Embryonic facial prominence (tissue), 1 donor: Measurements from ENCODE around the gene CAMK2N1.
"Not testable (repeated sequence)": the region's sequence is repeated elsewhere in the genome, so short reads cannot be mapped to it uniquely, and the experiment has no call there.

Source experiments
- DNase-seq: peaks from one replicate; pipeline ENCODE4 v3.0.0-alpha.2; 2016; ENCODE audit errors: extremely low spot score

CAMK2N1 gene

DNA sequence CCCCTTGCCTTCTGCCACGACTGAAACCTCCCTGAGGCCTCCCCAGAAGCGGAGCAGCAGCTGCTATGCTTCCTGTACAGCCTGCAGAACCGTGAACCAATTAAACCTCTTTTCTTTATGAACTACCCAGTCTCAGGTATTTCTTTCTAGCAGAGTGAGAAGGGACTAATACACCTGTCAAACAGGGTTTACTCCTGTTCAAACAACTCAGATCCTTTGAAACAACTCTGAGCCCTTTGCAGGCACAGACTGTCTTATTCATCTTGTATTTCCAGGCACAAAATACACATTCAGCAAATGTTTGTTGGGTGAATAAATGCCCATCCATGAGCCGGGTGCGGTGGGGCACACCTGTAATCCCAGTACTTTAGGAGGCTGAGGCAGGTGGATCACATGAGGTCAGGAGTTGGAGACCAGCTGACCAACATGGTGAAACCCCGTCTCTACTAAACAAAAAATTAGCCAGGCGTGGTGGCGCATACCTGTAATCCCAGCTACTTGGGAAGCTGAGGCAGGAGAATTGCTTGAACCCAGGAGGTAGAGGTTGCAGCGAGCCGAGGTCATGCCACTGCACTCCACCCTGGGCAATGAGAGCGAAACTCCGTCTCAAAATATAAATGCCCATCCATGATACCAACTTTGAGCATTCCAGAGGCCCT is 10.8 kb upstream of the CAMK2N1 start:
- not testable (repeated sequence) for DNase-seq

DNA sequence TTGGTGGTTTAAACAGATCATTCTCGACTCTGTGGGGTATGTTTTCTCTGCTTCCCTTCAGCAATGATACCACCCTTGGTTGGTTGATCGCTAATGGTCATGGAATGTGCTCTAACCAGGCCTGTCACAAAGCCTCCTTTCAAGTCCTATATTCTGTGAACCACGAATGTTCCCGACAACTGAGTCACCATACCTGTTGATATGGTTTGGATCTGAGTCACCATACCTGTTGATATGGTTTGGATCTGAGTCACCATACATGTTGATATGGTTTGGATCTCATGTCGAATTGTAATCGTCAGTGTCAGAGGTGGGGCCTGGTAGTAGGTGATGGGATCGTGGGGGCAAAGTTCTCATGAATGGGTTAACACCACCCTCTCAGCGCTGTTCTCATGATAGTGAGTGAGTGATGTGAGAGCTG is 10.2 kb upstream of the CAMK2N1 start:
- no peak for DNase-seq

DNA sequence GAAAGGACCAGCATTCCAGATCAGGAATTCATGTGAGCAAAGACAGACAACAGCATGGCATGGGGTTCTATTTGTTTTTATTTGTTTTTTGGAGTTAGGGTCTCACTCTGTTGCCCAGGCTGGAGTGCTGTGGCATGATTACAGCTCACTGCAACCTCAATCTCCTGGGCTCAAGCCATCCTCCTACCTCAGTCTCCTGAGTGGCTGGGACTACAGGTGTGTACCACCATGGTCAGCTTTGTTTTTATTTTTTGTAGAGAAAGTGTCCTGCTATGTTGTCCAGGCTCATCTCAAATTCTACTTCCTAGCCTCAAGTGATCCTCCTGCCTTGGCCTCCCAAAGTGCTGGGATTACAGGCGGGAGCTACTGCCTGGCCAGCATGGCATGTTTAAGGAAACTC is 9.7 kb upstream of the CAMK2N1 start:
- no peak for DNase-seq

DNA sequence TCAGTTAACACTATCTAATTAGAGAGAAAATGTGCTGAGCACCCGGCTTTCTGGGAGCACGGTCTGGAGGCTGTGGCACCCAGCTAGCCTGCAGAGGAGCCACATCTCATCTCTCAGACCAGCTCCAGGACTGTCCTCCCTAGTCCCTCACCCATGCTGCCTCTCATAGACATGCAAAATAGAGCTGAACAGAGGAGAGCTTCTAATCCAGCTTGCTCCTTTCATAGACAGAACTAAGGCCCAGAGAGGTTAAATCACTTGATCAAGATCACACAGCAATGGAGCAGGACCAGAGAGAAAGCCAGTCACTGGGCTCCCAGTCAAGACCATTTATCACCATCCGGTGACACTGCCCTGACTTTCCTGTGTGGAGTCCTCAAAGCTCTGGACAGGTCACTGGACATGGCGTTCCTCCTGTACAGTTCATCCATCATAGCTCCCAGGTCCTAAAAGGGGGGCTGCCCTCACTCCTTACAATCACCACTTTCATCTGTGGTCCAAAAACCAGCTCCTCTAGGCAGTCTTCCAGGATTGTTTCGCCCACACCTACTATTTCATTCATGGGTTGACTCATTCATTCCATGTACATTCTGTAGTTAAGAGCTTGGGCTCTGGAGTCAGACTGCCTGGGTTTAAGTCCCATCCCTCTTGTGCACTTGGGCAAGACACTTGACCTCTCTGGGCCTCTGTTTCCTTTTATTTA is 8.8 kb upstream of the CAMK2N1 start:
- DNase-seq: no peak

DNA sequence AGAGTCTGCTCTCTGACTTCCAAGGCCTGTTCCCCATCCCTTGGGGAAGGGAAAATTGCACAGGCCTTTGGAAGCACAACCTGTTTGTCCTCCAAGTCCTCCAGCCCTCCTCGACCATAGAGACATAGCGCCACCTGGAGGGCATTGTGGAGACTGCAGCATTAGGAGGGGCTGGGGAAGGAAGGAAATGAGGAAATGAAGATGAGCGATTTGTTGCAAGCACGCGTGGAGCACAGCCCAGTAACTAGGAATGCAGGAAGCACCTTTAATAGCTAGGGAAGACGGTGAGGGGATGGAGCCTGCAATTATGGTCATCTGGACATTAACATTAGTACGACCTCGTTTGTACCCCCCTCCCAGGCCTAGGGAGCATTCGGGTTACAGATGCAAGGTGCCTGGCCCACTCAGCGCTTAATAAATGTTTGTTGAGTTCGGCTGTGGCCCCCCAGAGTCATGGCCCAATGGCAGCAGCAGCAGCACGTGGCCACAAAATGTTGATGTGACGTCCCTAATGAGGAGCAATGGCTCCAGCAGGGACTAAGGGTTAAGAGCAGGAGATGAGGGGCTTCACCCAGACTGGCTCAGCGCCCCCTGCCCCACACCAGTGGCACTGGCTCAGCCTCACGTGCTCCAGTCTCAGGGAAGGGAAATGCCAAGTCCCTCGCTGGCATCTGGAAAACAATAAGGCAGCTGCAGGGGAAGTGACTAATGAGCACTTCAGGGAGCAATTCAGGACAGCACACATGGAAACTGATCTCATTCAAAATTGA is 8.0 kb upstream of the CAMK2N1 start:
- DNase-seq: peak; percentile 53

DNA sequence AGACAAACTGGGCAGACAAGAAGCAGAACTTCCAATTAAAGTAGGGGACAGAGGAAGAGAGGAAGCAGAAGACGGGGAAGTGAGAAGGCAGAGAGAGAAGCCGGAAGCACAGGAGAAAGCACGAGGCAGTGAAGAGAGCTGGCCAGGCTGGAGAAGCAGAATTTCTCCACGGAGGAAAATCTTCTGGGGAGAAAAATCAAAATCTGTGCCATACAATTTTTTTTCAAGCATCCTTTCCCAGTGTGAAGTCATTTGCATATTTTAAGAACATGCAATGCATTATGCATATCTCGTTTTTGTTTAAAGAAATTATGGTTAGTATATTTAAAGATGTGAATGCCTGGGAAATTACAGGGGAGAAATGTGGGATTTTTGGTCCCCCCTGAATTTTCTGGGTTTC is 7.3 kb upstream of the CAMK2N1 start:
- DNase-seq: no peak

DNA sequence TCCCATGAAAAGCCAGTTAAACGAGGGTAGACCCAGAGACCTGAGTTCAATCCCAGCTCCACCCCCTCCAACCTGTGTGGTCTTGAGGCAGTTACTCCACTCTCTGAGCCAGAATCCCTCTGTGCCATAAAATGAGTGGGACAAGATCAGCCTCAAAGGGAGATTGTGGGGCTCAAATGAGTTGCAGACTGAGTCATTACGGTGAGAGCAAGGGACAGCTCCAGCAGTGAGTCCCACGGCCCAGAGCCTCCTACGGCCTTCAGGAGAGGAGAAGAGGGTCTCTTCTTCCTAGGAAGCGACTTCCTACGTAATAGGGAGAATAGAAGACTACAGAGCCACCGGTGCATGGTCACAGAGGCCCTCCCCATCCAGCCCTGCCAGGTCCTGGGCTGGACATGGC is 6.7 kb upstream of the CAMK2N1 start:
- no peak for DNase-seq

DNA sequence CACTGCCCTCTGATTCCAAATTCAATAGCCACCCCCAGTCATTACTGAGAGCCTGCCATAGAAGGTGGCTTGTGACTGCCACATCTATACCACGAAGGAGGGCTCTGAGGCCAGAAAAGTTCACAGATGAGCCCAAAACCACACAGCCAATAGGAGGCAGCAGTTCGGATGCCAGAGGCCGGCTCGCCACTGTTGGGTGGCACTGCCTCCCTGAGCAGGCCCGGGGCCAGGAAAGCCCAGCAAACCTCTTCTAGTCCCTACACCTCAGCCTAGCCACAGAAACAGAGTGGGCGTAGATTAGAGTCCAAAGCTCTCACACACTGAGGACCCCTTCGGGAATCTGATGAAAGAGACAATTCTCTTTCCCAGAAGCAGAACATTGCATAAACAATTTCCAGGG is 5.9 kb upstream of the CAMK2N1 start:
- no peak for DNase-seq

DNA sequence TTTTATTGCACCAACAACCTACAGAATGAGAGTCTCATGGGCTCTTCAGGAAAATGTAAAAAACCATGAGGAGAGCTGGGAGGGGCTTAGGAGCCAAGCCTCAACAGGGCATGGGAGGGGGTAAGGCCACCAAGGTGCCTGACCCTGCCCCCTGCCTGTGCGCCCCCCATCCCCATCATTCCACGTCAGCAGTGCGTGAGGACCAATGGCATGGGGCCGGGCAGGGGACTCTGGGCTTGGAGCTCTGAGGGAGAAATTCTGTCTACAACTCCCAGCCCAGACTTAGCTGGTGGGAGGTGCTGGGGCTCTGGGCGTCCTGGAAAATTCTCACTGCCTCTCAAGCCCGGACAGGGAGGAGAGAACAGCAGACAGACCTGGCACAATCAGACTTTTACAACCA is 5.2 kb upstream of the CAMK2N1 start:
- DNase-seq: no peak

DNA sequence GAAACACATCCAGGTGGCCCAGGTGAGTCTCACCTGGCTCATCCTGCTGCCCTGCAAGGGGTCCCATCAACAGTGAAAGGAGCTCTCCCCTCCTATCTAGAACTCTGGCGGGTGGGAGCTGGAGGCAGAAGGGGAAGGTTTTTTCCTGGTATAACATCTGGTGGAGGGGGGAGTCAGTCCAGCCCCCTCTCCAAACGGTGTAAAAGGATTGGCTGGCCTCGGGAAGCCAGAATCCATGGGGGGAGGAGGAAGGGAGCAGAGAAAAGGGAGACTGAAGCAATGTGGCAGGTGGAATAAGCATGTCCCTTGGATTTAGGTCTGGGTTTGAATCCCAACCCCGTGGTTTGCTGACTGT is 1.2 kb upstream of the CAMK2N1 start:
- no peak for DNase-seq

DNA sequence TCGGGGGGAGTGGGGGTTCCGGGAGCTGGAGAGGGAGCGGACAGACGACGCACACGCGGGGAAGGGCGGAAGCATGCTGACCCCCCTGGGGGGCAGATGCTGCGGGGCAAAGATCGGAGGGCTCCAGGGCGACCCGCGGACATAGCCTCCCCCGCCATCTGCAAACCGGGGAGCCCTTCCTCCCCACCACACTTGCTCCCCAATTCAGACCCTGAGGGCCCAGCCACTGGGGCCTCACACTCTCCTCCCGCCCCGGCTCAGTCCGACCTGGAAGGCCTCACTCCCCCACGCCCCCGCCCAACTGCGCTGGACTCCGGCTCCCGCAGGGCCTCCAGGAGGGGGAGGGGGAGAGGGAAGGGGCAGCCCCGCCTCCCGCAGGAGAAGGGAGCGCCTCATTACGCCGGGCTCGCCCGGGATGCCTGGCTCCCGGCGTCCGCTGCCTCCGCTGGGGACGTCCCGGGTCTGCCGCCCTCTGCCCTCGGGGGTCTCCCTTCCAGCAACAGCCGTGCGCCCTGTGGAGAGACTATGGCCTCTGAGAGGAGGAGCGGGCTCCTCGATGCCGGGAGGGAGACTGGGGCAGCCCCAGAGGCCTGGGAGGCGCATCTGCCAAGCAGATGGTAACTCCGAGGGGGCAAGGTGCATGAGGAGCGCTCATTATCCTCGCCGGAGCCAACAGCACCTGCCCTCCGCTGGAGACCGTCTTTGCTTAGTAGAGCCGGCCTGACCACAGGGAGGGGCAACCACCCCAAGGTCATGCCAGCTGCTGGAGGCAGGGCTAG is 636 bp upstream of the CAMK2N1 start:
- DNase-seq: no peak

DNA sequence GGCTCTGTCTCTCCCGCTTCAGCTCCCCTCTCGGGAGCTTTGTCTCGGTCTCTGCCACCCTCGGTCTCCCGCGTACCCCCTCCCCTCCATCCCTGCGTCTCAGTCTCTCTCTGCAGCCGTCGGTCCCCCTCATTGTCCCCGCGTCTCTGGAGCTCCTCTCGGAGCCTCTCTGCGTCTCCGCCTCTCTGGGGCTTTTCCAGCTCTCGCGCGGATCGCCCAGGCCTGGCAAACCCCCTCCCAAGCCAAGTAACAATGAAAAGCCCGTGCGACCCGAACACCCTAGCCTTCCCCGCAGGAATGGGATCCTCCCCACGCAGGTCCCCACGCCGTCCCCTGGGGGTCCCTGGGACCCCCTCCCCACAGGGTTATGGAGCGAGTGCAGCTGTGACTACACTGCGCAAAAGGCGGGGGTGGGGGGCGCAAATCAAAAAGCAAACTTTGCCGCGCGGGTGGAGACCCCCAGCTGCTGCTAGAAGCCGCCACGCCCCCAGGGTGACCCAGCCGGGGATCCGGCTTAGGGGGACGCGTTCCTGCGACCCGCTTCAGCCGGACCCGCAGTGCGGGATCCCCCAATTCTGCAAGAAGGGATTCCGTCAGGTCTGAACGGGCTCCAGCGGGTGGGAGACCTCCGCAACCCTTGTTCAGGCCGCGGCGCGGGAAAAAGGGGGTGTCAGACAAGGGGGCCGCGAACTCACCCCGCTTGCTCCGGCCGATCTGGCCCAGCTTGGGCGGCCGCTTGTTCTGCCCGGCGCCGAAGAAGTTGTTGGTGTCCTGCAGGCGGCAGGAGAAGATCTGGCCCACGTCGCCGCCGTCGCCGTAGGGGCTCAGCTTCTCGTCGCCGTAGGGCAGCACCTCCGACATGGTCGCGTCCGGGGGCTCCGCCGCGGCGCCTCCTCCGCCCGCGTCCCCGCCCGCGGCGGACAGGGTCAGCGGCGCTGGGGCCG is 1.2 kb downstream of the CAMK2N1 start:
- DNase-seq: no peak

DNA sequence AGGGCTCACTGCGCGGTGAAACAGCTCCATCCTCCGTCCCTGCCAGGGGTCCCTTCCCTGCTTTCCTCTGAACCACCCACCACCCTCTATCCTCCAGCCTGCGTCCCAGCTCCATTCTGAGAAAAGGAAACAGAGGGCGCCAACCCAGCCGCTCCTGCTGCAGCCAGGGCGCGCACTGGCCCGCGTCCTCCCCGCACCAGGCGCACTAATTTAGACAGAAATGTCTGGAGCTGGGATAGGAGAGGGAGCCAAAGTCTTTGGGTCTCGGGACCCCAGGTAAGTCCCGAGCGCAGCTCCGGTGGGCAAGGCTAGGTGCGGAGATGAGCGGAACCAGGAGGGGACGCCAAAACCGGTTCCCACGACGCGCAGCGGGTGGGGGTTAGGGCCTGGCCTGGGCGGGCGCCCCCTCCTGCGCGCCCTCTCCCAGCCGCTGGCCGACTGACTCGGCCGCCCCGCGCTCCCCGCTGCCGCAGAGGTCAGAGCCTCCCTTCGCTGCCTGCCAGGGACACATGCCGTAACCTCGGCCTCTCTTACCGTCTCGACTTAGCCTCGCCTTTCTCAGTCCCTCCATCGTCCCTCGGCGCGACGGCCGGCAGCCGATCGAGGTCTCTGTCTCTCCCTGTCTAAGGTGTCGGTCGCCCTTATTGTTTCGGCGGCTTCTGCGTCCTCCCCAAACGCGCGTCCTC is 2.0 kb downstream of the CAMK2N1 start:
- no peak for DNase-seq

DNA sequence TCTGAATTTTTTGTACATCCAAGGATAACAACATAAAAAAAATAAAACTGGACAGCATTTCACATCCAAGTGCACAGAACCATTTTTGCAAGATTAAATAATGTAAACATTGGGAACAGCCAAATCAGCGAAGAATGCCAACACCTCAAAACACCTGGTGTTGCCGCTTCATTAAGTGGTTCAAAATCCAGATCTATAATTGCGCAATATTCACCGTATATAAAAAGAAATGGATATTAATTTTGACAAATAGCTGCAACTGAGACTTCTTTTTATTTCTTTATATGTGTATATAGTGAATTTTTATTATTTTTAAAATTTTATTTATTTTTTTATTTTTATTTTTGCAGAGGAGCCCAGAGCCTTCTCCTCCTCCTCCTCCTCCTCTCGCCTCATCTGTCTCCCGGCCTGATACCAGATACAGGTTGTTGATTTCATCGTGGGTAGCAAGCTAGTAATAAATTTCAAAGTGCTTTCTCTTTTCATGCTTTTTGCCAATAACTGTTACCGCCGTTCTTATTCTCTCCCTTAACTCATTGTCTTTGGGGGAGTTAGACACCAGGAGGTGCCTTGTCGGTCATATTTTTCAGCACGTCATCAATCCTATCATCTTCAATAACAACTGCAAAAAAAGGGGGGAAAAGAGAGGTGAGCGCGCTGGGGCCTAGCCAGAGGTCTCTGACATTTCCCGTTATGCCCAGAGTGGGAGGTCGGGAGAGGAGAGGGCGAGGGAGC is 2.7 kb downstream of the CAMK2N1 start:
- no peak for DNase-seq

DNA sequence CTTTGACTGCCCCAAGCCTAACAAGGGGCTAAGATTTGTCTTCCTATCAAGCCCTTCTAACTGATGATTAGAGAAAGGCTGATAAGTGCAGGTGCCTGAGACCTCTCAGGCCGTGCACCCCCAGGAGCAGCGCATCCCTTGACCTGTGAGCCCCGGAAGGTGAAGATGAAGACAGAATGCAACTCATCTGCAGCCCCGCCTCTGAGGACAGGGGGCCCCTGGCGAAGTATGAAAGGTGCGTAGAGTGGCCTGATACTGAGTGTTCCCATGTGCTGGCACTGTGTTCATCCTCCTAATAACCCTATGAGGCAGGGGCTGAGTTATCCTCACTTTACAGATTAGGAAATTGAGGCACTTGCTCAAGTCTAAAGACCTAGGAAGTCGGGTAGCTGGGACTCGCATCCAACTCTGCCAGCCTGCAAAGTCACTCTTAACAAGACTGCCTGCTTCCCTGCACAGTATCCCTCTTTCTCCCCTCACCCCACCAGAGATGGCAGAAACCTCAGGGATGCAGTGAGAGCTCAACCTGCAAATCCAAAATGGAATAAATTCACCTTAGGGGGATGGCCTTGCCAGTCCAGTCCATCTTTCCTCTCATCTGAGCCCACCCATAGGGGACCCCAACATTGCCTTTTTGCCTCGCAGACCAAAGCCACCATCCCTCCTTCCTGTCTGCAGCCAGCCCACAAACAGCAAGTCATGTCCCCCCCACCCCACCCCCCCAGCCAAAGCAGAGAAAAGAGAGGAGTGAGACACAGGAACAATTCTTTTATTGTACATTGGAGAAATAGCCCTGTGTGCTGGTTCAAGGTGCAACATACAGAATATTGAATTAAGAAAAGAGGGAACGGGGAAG is 4.1 kb downstream of the CAMK2N1 start:
- no peak for DNase-seq

DNA sequence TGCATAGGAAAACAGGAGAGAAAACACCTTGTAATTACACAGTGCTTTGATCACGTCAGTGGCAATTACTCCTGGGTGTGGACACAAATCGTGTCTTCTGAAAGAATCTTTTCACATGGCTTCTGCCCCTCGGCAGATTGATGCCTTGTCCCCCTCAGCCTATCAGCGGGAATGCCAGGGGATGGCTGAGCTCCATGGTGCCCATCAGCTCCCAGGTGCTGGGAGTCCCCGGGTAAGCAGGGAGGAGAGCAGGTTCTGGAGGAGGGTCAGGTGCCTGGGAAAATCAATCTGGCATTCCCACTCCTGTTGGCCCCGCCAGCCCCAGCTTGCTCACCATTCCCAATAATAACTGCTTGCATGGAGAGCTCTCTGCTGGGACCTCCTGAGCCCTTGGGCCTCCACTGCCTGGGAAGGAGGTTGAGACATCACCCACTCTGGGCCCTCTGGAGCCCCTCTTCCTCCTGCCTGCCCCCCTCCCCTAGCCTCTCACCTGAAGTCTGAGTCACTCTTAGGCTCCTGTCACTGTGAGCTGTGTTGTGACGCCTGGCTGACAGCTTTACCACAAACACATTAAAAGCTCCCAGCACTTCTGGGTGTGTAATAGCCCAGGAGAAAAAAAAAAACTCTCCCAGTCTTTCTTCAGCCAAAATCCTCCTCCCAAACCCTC is 4.9 kb downstream of the CAMK2N1 start:
- no peak for DNase-seq

DNA sequence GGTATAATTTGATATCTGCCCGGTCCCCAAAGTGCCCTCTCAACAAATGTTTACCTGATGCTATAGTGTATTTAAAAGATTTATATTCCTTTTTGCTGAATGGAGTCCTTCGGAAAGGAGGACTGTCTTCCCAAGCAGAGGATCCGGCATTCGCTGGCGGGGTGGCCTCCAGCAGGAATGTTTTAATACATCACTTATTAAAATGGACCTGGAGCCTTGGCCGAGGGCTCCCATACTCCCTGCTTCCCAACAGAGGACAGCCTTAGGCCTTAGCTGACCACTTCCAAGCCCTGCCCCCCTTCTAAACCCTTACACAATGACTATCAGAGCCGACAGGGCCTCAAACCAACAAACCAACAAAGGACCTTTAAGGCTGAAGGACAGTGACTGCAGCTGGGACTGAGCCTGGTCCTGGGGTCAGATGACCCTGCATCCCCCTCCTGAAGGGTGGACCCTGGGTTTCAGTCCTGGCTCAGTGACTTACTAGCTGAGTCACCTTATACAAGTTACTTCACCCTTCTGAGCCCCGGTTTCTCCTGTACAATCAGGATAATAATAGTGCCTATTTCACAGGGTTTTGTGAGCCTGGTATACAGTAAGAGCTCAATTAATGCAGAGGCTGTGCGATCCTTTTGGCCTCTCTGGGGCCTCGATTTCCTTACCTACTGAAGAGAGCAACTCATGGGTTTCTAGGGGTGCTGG is 5.6 kb downstream of the CAMK2N1 start:
- no peak for DNase-seq

DNA sequence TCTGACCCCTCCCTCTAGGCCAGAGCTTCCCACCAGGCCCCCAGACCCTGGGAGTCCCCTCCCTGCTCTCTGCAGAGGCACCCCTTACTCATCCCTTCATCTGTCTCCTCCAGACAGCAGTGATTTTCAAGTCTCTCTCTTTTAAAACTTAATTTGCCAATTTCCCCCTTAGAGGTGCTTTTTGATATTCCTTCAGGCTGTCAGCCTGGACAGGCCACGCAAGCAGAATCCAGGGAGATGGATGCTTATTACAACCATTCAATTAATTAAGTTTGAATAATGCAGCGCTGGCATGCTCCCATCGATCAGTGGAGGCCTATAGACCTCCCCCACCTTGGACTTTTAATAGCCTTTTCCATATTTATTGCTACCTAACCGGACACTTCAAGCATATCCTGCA is 6.2 kb downstream of the CAMK2N1 start:
- DNase-seq: no peak
